Caco-2 (cell line): ENCODE data around the gene PARK7. TPM values are rescaled to one million over a fixed set of nuclear protein-coding genes. Genes with fewer than 3 reads are reported as not detected.

Experiments
- BruUV-seq: library from RNA; stranded (reverse); fragments of 400-500 nt; replicated peaks from 2 replicates; lab custom pipeline; 2021; lab: Mats Ljungman, UMichigan
- CTCF ChIA-PET: fragments of 300-600 bp; sonication (Branson Sonifier 250); formaldehyde crosslinking; loops from one replicate; lab custom pipeline; 2022; ENCODE audit warnings: antibody characterized with exemption; lab: Charles Lee
- POLR2A ChIA-PET: fragments of 300-600 bp; sonication (Branson Sonifier 250); formaldehyde crosslinking; loops from one replicate; lab custom pipeline; 2022; ENCODE audit warnings: antibody characterized with exemption; lab: Charles Lee
- DNase-seq, 2 experiments: peaks; one replicate each; pipeline versions ENCODE4 v3.0.0 to v3.0.0-alpha.2; 2020 to 2022
- H3K27me3 ChIP-seq: replicated peaks from 2 replicates; pipeline ENCODE4 v1.6.0; 2011; ENCODE audit warnings: low read length; ENCODE audit not compliant: control insufficient read depth, insufficient read depth
- H3K36me3 ChIP-seq: 2 replicates; pipeline ENCODE4 v1.5.1; 2011; ENCODE audit warnings: low read length; ENCODE audit not compliant: control insufficient read depth, insufficient read depth
- H3K4me1 ChIP-seq: fragments of 250-450 bp; sonication (Bioruptor Pico); 2 replicates; pipeline ENCODE4 v1.5.1; 2020; ENCODE audit warnings: mild to moderate bottlenecking
- H3K4me3 ChIP-seq: 2 replicates; pipeline ENCODE4 v1.5.1; 2011; ENCODE audit warnings: low read depth, mild to moderate bottlenecking, control low read depth, low read length
- H3K9me3 ChIP-seq: fragments of 250-450 bp; sonication (Bioruptor Pico); 2 replicates; pipeline ENCODE4 v1.5.1; 2020; ENCODE audit warnings: mild to moderate bottlenecking, moderate library complexity
- H3K27ac Mint-ChIP-seq: one replicate; pipeline ENCODE4 v1.8.0; 2022; ENCODE audit warnings: mixed read lengths; ENCODE audit not compliant: unreplicated experiment
- H3K27me3 Mint-ChIP-seq: one replicate; pipeline ENCODE4 v1.8.0; 2022; ENCODE audit warnings: mixed read lengths; ENCODE audit not compliant: insufficient read depth, unreplicated experiment
- H3K36me3 Mint-ChIP-seq: one replicate; pipeline ENCODE4 v1.8.0; 2022; ENCODE audit warnings: mild to moderate bottlenecking, mixed read lengths; ENCODE audit not compliant: insufficient read depth, unreplicated experiment
- H3K4me1 Mint-ChIP-seq: one replicate; pipeline ENCODE4 v1.8.0; 2022; ENCODE audit warnings: low read depth, mixed read lengths; ENCODE audit not compliant: unreplicated experiment
- H3K4me3 Mint-ChIP-seq: one replicate; pipeline ENCODE4 v1.8.0; 2022; ENCODE audit warnings: mild to moderate bottlenecking, moderate library complexity, mixed read lengths; ENCODE audit not compliant: unreplicated experiment
- H3K9me3 Mint-ChIP-seq: one replicate; pipeline ENCODE4 v1.8.0; 2022; ENCODE audit warnings: mixed read lengths; ENCODE audit not compliant: unreplicated experiment
- CTCF ChIP-seq, 2 experiments: fragments of 200-600 bp in 1 of 2; IDR thresholded peaks; 1 replicate in 1 of 2; 2 replicates in 1 of 2; pipeline versions ENCODE4 v1.5.1 to v1.8.0; 2011 to 2022; ENCODE audit warnings: antibody characterized with exemption in 1 of 2, control low read depth in 1 of 2, inconsistent platforms in 1 of 2, low read depth in 1 of 2, low read length in 1 of 2, mild to moderate bottlenecking in 1 of 2, moderate library complexity in 1 of 2; ENCODE audit not compliant: insufficient read depth in 1 of 2, severe bottlenecking in 1 of 2, unreplicated experiment in 1 of 2
- intact Hi-C: fragments of 100-400 bp; cut with micrococcal nuclease; formaldehyde crosslinking; loops from one replicate; pipeline ENCODE4 v1.10.0; 2022; ENCODE audit not compliant: unreplicated experiment
- total RNA-seq: library from RNA; stranded (reverse); gene quantifications from 2 replicates; pipeline ENCODE4 v1.2.3, GENCODE V29; 2022

Gene PARK7
- total RNA-seq, 1 experiment from 2014 or later = 293 TPM

- no peaks in the 10 kb centered on the region for H3K9me3 Mint-ChIP-seq
- intact Hi-C loops = no loop called here
- Histone ChIP-seq H3K36me3 (no peaks in the 10 kb centered on the region), H3K27me3 (no peaks in the 10 kb centered on the region), H3K4me1 (peaks cover 63% of the 10 kb centered on the region), H3K9me3 (no peaks in the 10 kb centered on the region), H3K4me3 (no peak overlapping the region)
- H3K27me3 Mint-ChIP-seq = no peaks in the 10 kb centered on the region
- no peak for TF ChIP-seq CTCF (IDR thresholded peaks at IDR 0.05; ENCODE audit: insufficient read depth in 1 of 2, low read depth in 1 of 2, low read length in 1 of 2, severe bottlenecking in 1 of 2, unreplicated experiment in 1 of 2)
- peak overlapping the region; percentile 19 for H3K27ac Mint-ChIP-seq
- peak overlapping the region; percentile 89 for H3K4me3 Mint-ChIP-seq
- H3K36me3 Mint-ChIP-seq = peaks cover 42% of the 10 kb centered on the region
- H3K4me1 Mint-ChIP-seq = peaks cover 50% of the 10 kb centered on the region
- ChIA-PET CTCF (no interaction called here), POLR2A (interaction anchor here (0.7 kb wide), 2 partner anchors 37 to 52 kb away, joined by 3 to 5 read pairs; no protein-coding TSS in a partner anchor)
- BruUV-seq = no TSS peak
- no peak for DNase-seq
These were observed 61.9 kb downstream of the PARK7 start for GRCh38 chr1:8023287-8023994.

- DNase-seq = no peak
- no peaks in the 10 kb centered on the region for H3K9me3 Mint-ChIP-seq
- H3K36me3 Mint-ChIP-seq = peaks cover 38% of the 10 kb centered on the region
- BruUV-seq = no TSS peak
- H3K4me1 ChIP-seq = peaks cover 63% of the 10 kb centered on the region
- H3K9me3 ChIP-seq = no peaks in the 10 kb centered on the region
- H3K4me3 ChIP-seq = no peak overlapping the region
- peak overlapping the region; percentile 19 for H3K27ac Mint-ChIP-seq
- no peaks in the 10 kb centered on the region for H3K27me3 ChIP-seq
- ChIA-PET POLR2A (interaction anchor here (0.6 kb wide), 1 partner anchor 67 kb away, joined by 4 read pairs; no protein-coding TSS in a partner anchor), CTCF (no interaction called here)
- H3K4me1 Mint-ChIP-seq = peaks cover 46% of the 10 kb centered on the region
- peak overlapping the region; percentile 89 for H3K4me3 Mint-ChIP-seq
- no peaks in the 10 kb centered on the region for H3K36me3 ChIP-seq
- H3K27me3 Mint-ChIP-seq = no peaks in the 10 kb centered on the region
- intact Hi-C loops = no loop called here
- TF ChIP-seq CTCF (IDR thresholded peaks at IDR 0.05; ENCODE audit: insufficient read depth in 1 of 2, low read depth in 1 of 2, low read length in 1 of 2, severe bottlenecking in 1 of 2, unreplicated experiment in 1 of 2) = no peak
These were observed 62.4 kb downstream of the PARK7 start for GRCh38 chr1:8023995-8024313.

- H3K9me3 Mint-ChIP-seq = no peaks in the 10 kb centered on the region
These were observed 62.8 kb downstream of the PARK7 start for GRCh38 chr1:8024329-8024728.

More at GRCh38 chr1:8024329-8024728, 62.8 kb downstream of the PARK7 start:
- H3K27me3 Mint-ChIP-seq = no peaks in the 10 kb centered on the region
- no peak overlapping the region for H3K27ac Mint-ChIP-seq
- H3K9me3 ChIP-seq = no peaks in the 10 kb centered on the region
- peak overlapping the region; percentile 89 for H3K4me3 Mint-ChIP-seq
- ChIA-PET CTCF (no interaction called here), POLR2A (interaction anchor here (0.6 kb wide), 1 partner anchor 66 kb away, joined by 4 read pairs; no protein-coding TSS in a partner anchor)
- intact Hi-C loops = no loop called here
- H3K36me3 Mint-ChIP-seq = peaks cover 35% of the 10 kb centered on the region
- H3K4me3 ChIP-seq = no peak overlapping the region; the same call in 1 of the 2 replicates
- peaks cover 42% of the 10 kb centered on the region for H3K4me1 Mint-ChIP-seq
- no peaks in the 10 kb centered on the region for H3K27me3 ChIP-seq
- no peak for DNase-seq
- H3K4me1 ChIP-seq = peaks cover 60% of the 10 kb centered on the region
- BruUV-seq = no TSS peak
- no peaks in the 10 kb centered on the region for H3K36me3 ChIP-seq
- TF ChIP-seq CTCF (IDR thresholded peaks at IDR 0.05; ENCODE audit: insufficient read depth in 1 of 2, low read depth in 1 of 2, low read length in 1 of 2, severe bottlenecking in 1 of 2, unreplicated experiment in 1 of 2) = no peak
